NCI-H2227 (cell line): ENCODE measurements around the gene GOSR1.
A peak's percentile ranks its signal among the peaks of the same experiment; 100 is the strongest.
"Not testable (repeated sequence)": the region's sequence is repeated elsewhere in the genome, so short reads cannot be mapped to it uniquely, and the experiment has no call there.

Experiments
- DNase-seq: peaks from one replicate; lab custom pipeline; 2025; ENCODE audit not compliant: unreplicated experiment; lab: John Stamatoyannopoulos, UW

The GOSR1 gene

DNA sequence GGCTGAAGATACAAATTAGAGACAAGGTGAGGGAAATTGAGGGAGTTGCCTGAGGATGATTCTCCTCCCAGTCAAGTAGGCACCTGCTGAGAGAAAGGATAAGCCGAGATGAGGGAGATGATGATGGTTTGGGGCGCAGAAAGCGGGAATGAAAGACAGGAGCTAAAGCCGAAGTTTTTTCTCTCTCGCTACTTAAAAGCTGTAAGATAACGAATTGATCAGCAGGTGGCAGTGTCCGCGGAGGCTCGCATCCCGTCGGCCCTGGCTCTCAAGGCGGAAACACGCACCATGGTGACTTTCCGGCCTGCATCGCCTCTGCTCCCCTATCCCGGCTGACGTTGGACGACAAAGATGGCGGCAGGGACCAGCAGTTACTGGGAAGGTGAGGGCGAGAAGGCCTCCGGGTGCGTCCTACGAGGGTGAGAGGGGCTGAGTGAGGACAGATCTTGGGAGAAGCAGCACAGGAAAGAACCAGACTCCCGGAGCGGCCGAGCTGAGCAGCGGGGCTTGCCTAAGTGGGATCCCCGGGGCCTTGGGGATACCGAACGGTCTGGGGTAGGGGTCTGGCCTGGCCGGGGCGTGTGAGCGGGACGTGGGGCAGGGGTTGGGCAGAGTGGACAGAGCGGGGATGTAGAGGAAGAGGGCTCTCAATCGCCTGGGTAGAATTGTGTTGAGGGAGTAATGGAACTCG, at the start of gene GOSR1:
Gene GOSR1, plus strand, starts transcription at position 326 of the 691 bp plus-strand sequence. Its CDS starts 26 bp downstream, at position 352.
- DNase-seq: peak; percentile 93

GRCh38 chr17:30427611-30428010, 49.6 kb upstream of the GOSR1 start:
- DNase-seq: no peak

DNA sequence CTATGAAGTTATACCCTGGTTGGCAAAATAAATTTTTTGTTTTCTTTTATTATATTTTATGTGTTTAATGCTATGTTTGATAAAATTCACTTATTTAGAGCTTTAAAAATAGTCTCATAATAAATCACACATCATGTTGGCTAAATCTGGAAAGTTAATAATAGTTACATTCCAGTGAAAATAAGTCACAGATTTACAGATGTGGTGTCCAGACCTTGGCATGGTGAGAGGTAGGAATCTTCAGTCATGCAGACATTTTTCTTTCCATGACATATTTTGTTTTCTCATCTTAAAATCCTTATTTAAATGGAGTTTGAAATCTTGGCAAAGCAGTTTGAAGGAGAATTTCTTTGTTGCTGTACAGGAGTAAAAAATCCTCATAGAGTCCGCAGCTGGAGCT, 48.1 kb upstream of the GOSR1 start:
- DNase-seq: no peak

DNA sequence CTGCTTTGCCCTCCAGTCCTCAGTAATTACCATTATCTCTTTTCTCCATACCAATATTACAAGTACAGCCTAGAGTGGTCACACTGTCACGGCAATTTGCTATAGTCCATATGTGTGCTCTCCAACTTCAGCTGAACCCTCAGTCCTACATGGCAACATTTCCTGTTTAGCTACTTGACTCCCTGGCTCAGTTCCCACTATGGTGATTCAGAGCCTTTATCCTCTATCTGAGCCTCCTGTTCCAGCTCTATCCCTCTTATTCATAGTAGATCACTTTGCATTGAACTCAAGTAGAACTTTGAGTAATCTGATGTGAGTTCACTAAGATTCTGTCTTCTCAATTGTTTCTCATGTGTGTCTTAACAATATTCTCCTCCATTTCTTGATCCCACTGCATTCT, 43.7 kb upstream of the GOSR1 start:
- DNase-seq: no peak

DNA sequence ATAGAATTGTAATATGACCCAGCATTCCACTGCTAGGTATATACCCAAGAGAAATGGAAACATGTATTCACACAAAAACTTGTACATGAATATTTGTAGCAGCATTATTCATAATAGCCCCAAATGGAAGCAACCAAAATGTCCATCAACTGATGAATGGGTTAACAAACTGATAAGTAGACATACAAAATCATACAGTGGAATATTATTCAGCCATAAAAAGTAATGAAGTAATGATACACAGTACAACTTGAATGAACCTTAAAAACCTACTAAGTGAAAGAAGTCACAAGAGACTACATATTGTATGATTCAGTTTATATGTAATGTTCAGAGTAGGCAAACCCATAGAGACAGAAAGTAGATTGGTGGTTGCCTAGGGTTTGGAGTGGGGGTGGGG, 40.5 kb upstream of the GOSR1 start:
- DNase-seq: no peak

DNA sequence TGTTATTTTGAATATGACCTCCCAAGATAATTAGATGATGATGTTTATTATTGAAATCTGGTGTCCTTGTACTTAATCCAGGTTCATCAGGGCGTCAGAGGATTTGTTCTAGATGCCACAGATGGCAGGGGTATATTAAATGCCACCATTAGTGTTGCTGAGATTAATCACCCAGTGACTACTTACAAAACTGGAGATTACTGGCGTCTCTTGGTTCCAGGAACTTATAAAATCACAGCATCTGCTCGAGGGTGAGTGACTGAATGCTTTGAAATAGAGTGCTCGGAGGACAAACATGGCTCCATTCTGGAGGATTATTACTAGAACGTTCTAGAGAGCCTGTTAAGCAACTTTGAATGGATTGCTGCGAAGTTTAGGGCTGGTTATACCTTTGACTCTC, 33.5 kb upstream of the GOSR1 start:
- DNase-seq: no peak

DNA sequence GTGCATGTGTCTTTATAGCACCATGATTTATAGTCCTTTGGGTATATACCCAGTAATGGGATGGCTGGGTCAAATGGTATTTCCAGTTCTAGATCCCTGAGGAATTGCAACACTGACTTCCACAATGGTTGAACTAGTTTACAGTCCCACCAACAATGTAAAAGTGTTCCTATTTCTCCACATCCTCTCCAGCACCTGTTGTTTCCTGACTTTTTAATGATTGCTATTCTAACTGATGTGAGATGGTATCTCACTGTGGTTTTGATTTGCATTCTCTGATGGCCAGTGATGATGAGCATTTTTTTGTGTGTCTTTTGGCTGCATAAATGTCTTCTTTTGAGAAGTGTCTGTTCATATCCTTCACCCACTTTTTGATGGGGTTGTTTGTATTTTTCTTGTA, 30.6 kb upstream of the GOSR1 start:
- DNase-seq: not testable (repeated sequence)

GRCh38 chr17:30449480-30449879, 27.7 kb upstream of the GOSR1 start:
- no peak for DNase-seq

GRCh38 chr17:30450125-30451027, 26.8 kb upstream of the GOSR1 start:
- DNase-seq: no peak

DNA sequence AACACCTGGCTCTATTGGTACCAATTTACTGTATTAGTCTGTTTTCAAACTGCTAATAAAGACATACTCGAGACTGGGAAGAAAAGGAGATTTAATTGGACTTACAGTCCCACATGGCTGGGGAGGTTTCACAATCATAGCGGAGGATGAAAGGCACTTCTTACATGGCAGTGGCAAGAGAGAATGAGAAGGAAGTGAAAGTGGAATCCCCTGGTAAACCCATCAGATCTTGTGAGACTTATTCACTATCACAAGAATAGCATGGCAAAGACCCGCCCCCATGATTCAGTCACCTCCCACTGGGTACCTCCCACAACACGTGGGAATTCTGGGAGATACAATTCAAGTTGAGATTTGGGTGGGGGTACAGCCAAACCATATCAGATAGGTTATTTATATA, 22.6 kb upstream of the GOSR1 start:
- DNase-seq: no peak

DNA sequence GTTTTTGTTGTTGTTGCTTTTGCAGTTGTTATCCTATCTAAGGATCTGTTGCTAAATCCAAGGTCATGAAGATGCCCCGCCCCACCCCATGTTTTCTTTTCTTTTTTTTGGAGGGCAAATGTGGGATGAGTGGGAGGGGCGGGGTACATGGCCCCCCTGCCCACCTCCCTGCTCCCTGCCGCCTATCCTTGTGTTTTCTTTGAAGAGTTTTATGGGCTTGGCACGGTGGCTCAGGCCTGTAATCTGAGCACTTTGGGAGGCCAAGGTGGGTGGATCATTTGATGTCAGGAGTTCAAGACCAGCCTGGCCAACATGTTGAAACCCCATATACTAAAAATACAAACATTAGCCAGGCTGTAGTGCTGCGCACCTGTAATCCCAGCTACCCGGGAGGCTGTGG, 18.8 kb upstream of the GOSR1 start:
- DNase-seq: no peak

- DNase-seq: not testable (repeated sequence)
These were observed 18.3 kb upstream of the GOSR1 start for GRCh38 chr17:30458797-30459413.

DNA sequence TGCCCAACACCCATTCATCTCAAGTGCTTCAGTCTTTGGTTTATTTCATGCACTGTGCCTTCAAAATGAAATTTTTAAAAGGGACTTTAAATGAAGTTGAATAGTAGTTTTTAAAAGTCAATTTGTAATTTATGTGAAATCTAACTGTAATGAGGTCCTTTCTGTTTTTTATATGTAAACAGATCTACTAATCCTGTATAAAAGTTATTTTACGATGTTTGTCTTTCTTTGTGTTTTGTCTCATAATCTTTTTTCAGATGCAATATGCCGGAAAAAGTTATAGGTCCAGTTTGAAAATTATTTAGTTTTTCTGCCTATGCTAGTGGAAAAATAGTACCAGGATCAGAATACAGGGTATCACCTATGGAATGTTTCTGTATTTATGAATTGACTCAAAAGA, 8.7 kb upstream of the GOSR1 start:
- DNase-seq: no peak

DNA sequence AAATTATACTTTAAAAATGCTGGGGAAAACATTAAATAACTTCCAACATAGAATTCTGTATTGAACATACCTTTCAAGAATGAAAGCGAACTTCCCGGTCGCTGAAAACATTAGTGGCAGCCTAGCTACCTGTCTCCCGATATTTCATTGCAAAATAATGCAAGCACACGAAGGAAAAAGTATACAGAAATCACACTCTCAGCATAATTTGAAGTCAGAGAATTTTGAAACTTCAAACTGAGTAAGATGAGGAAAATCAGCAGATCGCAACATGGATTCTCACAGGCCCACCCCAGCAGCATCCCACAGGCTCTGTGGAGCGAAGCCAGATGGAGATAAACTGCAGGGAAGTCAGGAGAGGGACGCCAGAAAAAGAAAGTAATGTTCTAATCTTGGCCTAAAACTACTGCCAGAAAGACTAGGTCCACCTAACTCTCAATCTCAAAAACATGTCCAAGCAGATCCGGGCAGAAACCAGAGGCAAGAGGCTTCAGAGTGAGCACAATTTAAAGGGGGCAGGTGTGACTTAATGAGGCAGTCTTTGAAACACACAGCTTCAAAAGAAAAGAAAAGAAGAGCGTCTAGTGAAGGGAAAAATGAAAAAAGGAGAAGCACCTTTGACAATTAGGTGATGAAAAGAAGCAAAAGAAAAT, 4.8 kb upstream of the GOSR1 start:
- no peak for DNase-seq

DNA sequence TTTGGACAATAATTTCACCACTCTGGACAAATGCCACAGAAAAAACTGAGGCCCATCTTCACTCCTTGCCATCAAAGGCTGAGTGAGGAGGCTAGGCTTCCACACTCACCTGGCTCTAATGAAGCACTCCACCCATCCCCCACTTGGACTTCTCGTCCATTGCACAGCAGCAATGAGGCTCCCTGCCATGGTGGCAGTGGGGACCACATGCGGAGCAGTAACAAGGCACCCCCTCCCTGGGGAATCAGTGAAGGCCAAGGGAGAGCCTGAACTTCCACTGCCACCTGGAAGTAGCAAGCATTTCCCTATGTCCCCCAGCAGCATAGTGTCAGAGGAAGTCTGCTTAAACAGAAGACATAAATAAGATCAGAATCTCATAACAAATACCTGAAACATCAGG, 2.0 kb upstream of the GOSR1 start:
- DNase-seq: no peak

- DNase-seq: peak; percentile 61
These were observed 504 bp upstream of the GOSR1 start for GRCh38 chr17:30476726-30477082.

DNA sequence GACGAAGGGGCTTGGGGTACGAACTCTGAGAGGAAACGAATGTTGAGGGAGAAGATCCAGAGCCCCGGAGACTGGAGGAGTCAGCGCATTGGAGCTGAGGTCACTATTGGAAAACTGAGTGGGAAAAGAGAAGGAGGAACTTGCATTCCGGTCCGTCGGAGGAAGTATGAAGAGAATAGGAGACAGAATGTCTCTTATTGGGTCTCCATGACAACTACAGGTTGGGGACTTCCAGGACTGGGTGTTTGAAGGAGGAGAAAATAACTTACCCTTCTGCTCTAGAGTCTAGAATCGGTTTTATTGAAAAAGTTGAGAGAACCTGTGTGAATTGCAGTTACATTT, 537 bp downstream of the GOSR1 start:
- DNase-seq: no peak

- DNase-seq: no peak
These were observed 5.3 kb downstream of the GOSR1 start for GRCh38 chr17:30482555-30482954.

- no peak for DNase-seq
These were observed 6.0 kb downstream of the GOSR1 start for GRCh38 chr17:30483159-30483558.

GRCh38 chr17:30493780-30494179, 16.6 kb downstream of the GOSR1 start:
- no peak for DNase-seq

- no peak for DNase-seq
These were observed 18.4 kb downstream of the GOSR1 start for GRCh38 chr17:30495586-30495985.

DNA sequence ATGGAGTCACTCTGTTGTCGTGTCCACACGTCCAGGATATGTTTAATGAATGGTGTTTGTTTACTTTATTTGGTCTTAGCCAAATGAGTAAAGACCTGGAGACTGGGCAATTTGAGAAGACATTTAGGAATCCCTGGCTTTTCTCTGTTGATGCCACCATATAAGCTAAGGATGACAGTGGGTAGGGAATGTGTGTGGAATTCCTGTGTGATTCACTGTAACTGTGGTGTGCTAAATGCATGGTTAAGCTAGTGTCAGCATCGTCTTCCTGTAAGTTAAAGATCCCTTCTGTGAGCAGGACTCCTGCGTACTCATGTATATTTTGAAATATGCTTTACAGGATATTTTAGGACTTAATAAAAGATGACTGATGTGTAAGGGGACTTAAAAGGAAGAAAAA, 26.4 kb downstream of the GOSR1 start:
- no peak for DNase-seq
